ENCODE results near the gene ELK3.

DNA sequence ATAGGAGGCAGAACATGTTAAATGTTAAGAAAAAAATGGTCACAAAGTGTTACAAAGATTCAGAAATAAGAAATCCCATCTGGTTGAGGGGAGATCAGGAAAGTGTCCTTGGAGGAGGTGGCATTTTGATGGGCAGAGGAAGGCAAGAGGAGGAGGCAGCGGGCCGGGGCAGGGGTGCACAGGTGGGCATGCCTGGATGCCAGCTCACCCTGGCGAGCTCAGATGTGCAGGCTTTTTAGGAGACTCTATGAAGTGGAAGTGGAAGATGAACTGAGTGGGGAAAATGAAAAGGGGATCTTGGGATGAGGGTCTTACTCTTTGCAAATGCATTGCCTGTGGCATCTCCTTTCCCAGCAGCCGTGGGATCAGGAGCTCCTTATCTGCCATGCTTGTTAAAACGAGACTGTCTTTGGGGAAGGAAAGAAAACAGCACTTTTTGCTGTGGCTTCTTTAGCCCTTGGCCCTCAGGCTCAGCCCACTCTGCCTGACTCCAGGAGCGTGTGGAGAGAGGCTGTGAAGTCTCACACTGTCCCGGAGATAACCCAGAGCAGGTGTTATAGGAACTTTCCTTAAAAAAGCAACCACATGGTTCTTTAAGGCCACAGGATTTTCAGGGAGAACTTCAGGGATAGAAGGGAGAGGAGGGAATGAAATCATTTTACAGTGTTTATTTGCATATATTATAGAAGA lies 62.6 kb downstream of the ELK3 start:
- TF ChIP-seq, protein P1, sequence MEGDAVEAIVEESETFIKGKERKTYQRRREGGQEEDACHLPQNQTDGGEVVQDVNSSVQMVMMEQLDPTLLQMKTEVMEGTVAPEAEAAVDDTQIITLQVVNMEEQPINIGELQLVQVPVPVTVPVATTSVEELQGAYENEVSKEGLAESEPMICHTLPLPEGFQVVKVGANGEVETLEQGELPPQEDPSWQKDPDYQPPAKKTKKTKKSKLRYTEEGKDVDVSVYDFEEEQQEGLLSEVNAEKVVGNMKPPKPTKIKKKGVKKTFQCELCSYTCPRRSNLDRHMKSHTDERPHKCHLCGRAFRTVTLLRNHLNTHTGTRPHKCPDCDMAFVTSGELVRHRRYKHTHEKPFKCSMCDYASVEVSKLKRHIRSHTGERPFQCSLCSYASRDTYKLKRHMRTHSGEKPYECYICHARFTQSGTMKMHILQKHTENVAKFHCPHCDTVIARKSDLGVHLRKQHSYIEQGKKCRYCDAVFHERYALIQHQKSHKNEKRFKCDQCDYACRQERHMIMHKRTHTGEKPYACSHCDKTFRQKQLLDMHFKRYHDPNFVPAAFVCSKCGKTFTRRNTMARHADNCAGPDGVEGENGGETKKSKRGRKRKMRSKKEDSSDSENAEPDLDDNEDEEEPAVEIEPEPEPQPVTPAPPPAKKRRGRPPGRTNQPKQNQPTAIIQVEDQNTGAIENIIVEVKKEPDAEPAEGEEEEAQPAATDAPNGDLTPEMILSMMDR (IDR thresholded peaks at IDR 0.05), result no peak
- TF ChIP-seq POLR2AphosphoS5 (IDR thresholded peaks at IDR 0.05), result no peak
